Activated CD4-positive, alpha-beta T cell treated with anti-CD3 and anti-CD28 coated beads, Interleukin-2, amount 50 U/mL, for 4 hours (primary cell): ENCODE data around the gene TLCD2.
"Not testable (repeated sequence)": the region's sequence is repeated elsewhere in the genome, so short reads cannot be mapped to it uniquely, and the experiment has no call there.

Experiments used
- DNase-seq, 2 experiments: peaks; one replicate each; pipeline ENCODE4 v3.0.0-alpha.2; 2020

Gene TLCD2

DNA sequence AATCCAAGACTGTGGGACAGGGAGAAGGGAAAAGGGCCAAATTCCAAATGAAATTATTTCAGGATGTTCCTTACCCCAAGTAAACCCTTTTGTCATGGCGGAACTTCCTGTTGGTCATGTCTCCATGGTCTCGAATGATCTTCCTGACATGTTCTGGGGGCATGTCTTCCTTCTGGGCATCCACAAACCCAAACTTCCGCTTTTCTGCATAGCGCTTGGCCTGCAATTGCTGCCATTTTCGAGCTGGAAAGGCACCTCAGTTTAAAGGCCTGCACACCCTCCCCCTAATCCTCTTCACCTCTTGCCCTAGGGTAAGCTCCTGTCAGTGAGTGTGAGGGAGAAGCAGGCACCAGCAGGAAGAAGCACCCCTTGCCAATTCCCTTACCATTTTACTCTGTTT lies 26.7 kb downstream of the TLCD2 start:
- DNase-seq: no peak

DNA sequence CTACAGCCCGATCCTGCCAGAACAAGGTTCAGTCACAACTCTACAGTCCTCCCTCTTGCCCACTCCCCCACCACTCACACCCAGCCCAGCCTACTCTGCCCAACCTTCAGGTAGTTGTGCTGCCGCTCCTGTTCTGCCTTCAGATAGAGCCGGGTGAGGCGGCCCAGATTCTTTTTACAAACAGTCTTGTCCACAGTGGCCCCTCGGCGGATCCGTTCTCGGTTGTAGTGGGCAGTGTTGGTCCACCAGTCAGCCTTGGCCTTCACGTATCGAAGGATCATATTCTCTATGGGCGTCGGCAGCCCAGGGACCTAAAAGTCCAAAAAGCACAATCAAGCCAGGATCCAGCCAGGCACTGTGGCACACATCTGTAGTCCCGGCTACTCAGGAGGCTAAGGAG lies 33.8 kb downstream of the TLCD2 start:
- DNase-seq: no peak

DNA sequence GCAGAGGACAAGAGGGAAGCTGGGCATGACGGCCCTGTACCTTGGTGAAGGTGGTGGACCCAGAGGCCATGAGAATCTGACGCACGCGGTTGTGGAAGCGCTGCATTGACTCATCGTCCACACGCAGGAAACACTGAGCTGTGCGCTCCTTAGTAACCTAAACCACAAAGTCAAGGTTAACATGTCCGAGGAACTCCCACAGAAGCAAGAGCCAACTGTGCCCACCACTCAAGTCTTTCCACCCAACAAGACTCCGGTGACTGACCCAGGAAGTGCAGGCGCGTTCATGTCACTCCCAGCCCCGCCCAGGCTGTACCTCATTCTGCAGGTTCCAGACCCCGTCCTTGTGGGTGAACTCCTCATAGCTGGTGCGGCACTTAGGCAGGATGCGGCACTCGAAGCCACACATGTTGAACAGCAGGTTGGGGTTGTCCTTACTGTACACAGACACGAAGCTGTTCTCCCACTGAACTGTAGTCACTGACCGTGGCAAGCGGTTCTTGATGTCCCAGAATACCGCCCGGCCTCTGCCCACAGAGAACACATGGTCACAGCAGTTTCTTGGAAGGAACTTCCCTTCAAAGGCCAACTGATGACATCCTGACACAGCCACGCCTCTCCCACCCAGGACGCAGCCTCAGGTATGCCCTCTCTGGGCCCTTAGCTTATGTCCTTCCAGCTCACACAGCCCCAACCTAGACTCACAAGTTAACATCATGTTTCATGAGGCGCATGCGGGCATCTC lies 37.0 kb downstream of the TLCD2 start:
- peak in 1 of 2 experiments; percentile 9 for DNase-seq

DNA sequence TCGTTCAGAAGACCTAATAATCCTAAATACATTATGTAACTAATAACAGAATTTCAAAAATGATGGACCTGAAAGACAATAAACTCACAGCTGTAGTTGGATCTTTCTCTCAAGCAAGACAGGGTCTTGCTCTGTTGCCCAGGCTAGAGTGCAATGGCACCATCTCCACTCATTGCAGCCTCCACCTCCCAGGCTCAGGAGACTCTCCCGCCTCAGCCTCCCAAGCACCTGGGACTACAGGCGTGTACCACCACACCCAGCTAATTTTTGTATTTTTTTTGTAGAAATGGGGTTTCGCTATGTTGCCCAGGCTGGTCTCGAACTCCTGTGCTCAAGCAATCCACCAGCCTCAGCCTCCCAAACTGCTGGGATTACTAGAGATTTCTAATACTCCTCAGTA lies 46.2 kb downstream of the TLCD2 start:
- DNase-seq: not testable (repeated sequence)

GRCh38 chr17:1661045-1661444 lies 49.1 kb downstream of the TLCD2 start:
- DNase-seq: no peak

- no peak for DNase-seq
Observed at GRCh38 chr17:1658100-1658499, 52.1 kb downstream of the TLCD2 start.

DNA sequence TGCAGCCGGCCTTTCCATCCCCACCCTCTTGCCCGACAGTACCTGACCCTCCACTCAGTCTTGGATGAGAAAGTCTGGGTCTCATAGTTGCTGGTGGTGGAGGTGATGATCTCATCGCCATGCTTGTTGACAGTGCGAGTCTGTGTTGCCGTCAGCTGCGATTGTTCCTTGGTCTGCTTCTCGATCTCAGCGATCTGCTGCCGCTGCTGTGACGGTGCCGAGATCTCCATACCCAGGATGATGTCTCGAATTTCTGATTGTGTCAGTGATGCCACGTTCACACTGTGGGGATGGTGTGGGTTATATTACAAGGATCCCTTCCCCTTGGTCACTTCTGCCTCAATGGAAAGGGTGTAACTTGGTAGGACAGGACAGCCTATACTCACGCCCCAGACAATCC lies 56.4 kb downstream of the TLCD2 start:
- DNase-seq: no peak

- DNase-seq: not testable (repeated sequence)
Observed at GRCh38 chr17:1652794-1653193, 57.4 kb downstream of the TLCD2 start.
